MCF 10A (cell line): ENCODE results near the gene TSGA10IP. TPM values are rescaled to one million over a fixed set of nuclear protein-coding genes. Genes with fewer than 3 reads are reported as not detected.

ENCODE experiments used
- BruUV-seq: library from RNA; stranded (reverse); fragments of 400-500 nt; replicated peaks from 2 replicates; lab custom pipeline; 2021; lab: Mats Ljungman, UMichigan
- CTCF ChIA-PET: fragments of 300-600 bp; sonication (Branson Sonifier 250); formaldehyde crosslinking; extraction: SDS; loops from one replicate; lab custom pipeline; 2021; ENCODE audit warnings: antibody characterized with exemption, inconsistent platforms; lab: Yijun Ruan, JAX
- POLR2A ChIA-PET: fragments of 300-600, 350-650 bp; sonication (Branson Sonifier 250); formaldehyde crosslinking; extraction: SDS; loops from one replicate; lab custom pipeline; 2020; ENCODE audit warnings: antibody characterized with exemption, inconsistent platforms; lab: Yijun Ruan, JAX
- DNase-seq: peaks from one replicate; pipeline ENCODE4 v3.0.0-alpha.2; 2018; ENCODE audit not compliant: unreplicated experiment
- H3K27ac Mint-ChIP-seq: one replicate; pipeline ENCODE4 v1.8.0; 2022; ENCODE audit warnings: mild to moderate bottlenecking, low read depth, mixed read lengths; ENCODE audit not compliant: unreplicated experiment
- H3K27me3 Mint-ChIP-seq: one replicate; pipeline ENCODE4 v1.8.0; 2022; ENCODE audit warnings: mixed read lengths; ENCODE audit not compliant: insufficient read depth, unreplicated experiment
- H3K36me3 Mint-ChIP-seq: one replicate; pipeline ENCODE4 v1.8.0; 2022; ENCODE audit warnings: mild to moderate bottlenecking, moderate library complexity, mixed read lengths; ENCODE audit not compliant: insufficient read depth, unreplicated experiment
- H3K4me1 Mint-ChIP-seq: one replicate; pipeline ENCODE4 v1.8.0; 2022; ENCODE audit warnings: mixed read lengths; ENCODE audit not compliant: insufficient read depth, unreplicated experiment
- H3K4me3 Mint-ChIP-seq: one replicate; pipeline ENCODE4 v1.8.0; 2022; ENCODE audit warnings: mild to moderate bottlenecking, moderate library complexity, mixed read lengths; ENCODE audit not compliant: unreplicated experiment
- H3K9me3 Mint-ChIP-seq: one replicate; pipeline ENCODE4 v1.8.0; 2022; ENCODE audit warnings: mixed read lengths; ENCODE audit not compliant: unreplicated experiment
- intact Hi-C: fragments of 100-400 bp; cut with micrococcal nuclease; formaldehyde crosslinking; loops from 2 replicates; pipeline ENCODE4 v1.14.1; 2022
- total RNA-seq: library from RNA; stranded (reverse); gene quantifications from 2 replicates; pipeline ENCODE4 v1.2.3, GENCODE V29; 2022
- TF ChIP-seq, protein P1 (sequence below): fragments of 200-600 bp; IDR thresholded peaks from one replicate; pipeline ENCODE4 v1.8.0; 2022; ENCODE audit warnings: antibody characterized with exemption, mild to moderate bottlenecking; ENCODE audit not compliant: unreplicated experiment

Gene TSGA10IP
- total RNA-seq, 1 experiment from 2014 or later: not detected

DNA sequence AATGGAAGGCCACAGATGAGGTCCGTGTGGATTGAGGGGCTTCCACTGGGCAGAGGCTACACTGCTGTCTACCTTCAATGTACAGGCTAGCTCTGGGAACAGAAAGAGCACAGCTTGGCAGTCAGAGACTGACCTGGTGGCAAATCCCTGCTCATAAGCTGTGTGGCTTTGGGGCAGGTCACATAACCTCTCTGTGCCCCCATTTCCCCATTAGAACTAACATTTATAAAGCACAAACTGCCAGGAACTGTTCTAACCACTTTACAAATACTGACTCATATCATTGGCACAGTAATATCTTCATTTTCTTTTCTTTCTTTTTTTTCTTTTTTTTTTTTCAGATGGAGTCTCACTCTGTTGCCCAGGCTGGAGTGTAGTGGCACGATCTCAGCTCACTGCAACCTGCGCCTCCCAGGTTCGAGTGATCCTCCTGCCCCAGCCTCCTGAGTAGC lies 48.2 kb upstream of the TSGA10IP start:
- H3K27me3 Mint-ChIP-seq: no peaks in the 10 kb centered on the region
- peaks cover 44% of the 10 kb centered on the region for H3K4me1 Mint-ChIP-seq
- DNase-seq: no peak
- H3K36me3 Mint-ChIP-seq: peaks cover 47% of the 10 kb centered on the region
- CTCF ChIA-PET: interaction anchor here (0.6 to 4.3 kb wide), 7 partner anchors 9 to 324 kb away, joined by 3 to 55 read pairs (median 5); partner anchors contain the start of gene FIBP
- H3K9me3 Mint-ChIP-seq: no peaks in the 10 kb centered on the region
- peak overlapping the region; percentile 96 for H3K4me3 Mint-ChIP-seq
- intact Hi-C loops: no loop called here
- peak overlapping the region; percentile 89 for H3K27ac Mint-ChIP-seq
- BruUV-seq: no TSS peak
- POLR2A ChIA-PET: interaction anchor here (0.6 to 6.4 kb wide), 12 partner anchors 8 to 1121 kb away, joined by 3 to 222 read pairs (median 5); partner anchors contain the start of genes BANF1, C11orf68, CCDC85B and CFL1
- TF ChIP-seq, protein P1, sequence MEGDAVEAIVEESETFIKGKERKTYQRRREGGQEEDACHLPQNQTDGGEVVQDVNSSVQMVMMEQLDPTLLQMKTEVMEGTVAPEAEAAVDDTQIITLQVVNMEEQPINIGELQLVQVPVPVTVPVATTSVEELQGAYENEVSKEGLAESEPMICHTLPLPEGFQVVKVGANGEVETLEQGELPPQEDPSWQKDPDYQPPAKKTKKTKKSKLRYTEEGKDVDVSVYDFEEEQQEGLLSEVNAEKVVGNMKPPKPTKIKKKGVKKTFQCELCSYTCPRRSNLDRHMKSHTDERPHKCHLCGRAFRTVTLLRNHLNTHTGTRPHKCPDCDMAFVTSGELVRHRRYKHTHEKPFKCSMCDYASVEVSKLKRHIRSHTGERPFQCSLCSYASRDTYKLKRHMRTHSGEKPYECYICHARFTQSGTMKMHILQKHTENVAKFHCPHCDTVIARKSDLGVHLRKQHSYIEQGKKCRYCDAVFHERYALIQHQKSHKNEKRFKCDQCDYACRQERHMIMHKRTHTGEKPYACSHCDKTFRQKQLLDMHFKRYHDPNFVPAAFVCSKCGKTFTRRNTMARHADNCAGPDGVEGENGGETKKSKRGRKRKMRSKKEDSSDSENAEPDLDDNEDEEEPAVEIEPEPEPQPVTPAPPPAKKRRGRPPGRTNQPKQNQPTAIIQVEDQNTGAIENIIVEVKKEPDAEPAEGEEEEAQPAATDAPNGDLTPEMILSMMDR: no peak

DNA sequence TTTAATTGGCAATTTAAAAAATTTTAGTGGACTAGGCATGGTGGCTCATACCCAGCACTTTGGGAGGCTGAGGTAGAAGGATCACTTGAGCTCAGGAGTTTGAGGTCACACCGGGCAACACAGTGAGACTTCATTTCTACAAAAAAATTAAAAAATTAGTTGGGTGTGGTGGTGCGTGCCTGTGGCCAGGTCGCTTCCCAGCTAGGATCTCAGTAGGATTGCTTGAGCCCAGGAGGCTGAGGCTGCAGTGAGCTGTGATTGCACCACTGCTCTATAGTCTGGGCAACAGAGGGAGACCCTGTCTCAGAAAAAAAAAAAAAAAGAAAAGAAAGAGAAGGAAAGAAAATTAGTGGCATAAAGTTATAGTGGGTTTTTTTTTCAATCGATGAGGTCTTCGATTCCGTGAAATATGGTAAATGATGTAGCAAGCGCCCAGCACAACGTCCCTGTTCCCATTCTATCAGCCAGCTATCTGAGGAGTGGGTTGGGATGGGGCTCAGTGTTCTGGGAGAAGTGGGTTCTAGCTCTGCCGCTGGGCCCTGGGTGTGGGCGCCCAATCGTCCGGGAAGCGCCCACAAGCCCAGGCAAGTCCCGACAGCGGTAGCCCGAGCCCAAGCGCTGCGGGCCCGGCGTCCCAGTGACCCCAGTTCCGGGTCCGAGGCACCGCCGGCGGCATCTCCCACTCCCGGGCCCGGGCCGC lies 46.5 kb upstream of the TSGA10IP start:
- H3K9me3 Mint-ChIP-seq: no peaks in the 10 kb centered on the region
- TF ChIP-seq, protein P1: no peak
- peak; percentile 80 for DNase-seq
- POLR2A ChIA-PET: interaction anchor here (0.6 to 6.4 kb wide), 17 partner anchors 9 to 1955 kb away, joined by 3 to 222 read pairs (median 5); partner anchors contain the start of genes BANF1, C11orf68, CCDC85B and CFL1
- BruUV-seq: TSS peak; percentile 37
- peaks cover 52% of the 10 kb centered on the region for H3K4me1 Mint-ChIP-seq
- H3K4me3 Mint-ChIP-seq: peak overlapping the region; percentile 96
- no peaks in the 10 kb centered on the region for H3K27me3 Mint-ChIP-seq
- peak overlapping the region; percentile 89 for H3K27ac Mint-ChIP-seq
- peaks cover 31% of the 10 kb centered on the region for H3K36me3 Mint-ChIP-seq
- CTCF ChIA-PET: interaction anchor here (0.8 to 4.3 kb wide), 7 partner anchors 10 to 119 kb away, joined by 3 to 55 read pairs (median 6); partner anchors contain the start of genes CCDC85B and FIBP
- intact Hi-C loops: loop anchor here (1.0 kb wide), 1 partner anchor 9 kb away; the partner anchor contains the start of gene CCDC85B

DNA sequence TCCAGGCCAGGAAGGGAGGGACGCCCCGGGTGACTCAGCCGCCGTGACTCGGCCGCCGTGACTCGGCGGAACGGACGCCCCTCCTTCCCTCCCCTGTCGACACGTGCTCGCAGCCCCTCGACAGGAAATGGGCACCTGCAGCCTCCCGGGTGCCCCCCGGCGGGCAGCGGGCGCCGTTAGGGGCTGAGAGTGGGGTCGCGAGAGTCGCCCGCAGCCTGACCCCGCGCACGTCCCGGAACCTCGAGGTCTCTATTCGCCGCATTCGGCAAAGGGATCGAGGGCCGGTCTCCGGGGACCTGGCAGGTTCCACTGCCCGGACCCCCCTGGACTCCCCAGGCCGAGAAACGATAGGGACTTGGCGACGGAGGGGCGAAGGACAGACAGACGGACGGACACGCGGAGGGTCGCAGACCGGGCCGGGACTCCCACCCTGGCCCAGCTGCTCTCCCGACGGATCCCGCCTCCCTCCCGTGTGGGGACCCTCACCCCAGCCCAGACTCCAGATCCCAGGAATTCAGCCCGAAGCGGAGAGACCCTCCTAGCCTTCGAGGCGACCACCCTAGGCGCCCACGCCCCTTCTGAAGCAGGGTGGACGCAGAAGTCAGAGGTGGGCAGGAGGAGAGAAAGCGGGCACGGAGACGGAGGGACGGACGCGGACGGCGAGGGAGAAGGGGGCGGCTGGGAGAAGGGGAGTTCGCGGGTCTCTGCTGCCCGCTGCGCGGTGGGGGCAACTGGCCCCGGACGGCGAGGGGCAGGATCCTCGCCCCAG lies 45.7 kb upstream of the TSGA10IP start:
- BruUV-seq: TSS peak; percentile 13
- intact Hi-C loops: loop anchor here (1.0 to 2.0 kb wide), 3 partner anchors 9 to 21 kb away; partner anchors contain the start of gene CCDC85B
- POLR2A ChIA-PET: interaction anchor here (0.7 to 6.4 kb wide), 12 partner anchors 10 to 182 kb away, joined by 3 to 222 read pairs (median 10); partner anchors contain the start of genes BANF1, C11orf68, CCDC85B and CFL1
- Mint-ChIP-seq H3K4me3 (peak overlapping the region; percentile 96), H3K27ac (peak overlapping the region; percentile 89), H3K4me1 (peaks cover 57% of the 10 kb centered on the region), H3K36me3 (peaks cover 23% of the 10 kb centered on the region), H3K9me3 (no peaks in the 10 kb centered on the region), H3K27me3 (no peaks in the 10 kb centered on the region)
- CTCF ChIA-PET: interaction anchor here (1.3 to 2.3 kb wide), 3 partner anchors 10 to 15 kb away, joined by 4 to 23 read pairs (median 6); partner anchors contain the start of genes CCDC85B and FIBP
- no peak for DNase-seq
- TF ChIP-seq, protein P1: no peak
